K562 (cell line): ENCODE measurements around the gene MYADML2. TPM values are rescaled to one million over a fixed set of nuclear protein-coding genes. Genes with fewer than 3 reads are reported as not detected.

Experiments used
- CREB3 ChIP-seq: fragments of 450-650 bp; conservative IDR thresholded peaks from 2 replicates; pipeline ENCODE4 v1.6.1; 2016; ENCODE audit warnings: missing genetic modification characterization, low read depth, mild to moderate bottlenecking, missing compliant biosample characterization, moderate library complexity
- E2F4 ChIP-seq: sonication (generic); formaldehyde crosslinking; IDR thresholded peaks from 2 replicates; pipeline ENCODE4 v1.8.0; 2022; ENCODE audit warnings: mild to moderate bottlenecking, low read depth, missing genetic modification reagents
- ZNF232 ChIP-seq: sonication (generic); formaldehyde crosslinking; IDR thresholded peaks from 2 replicates; pipeline ENCODE4 v1.8.0; 2022; ENCODE audit warnings: mild to moderate bottlenecking, missing genetic modification reagents
- ZNF436 ChIP-seq: fragments of 250-450, 450-650 bp; sonication (Bioruptor Pico); formaldehyde crosslinking; IDR thresholded peaks from 2 replicates; pipeline ENCODE4 v1.7.0; 2020; ENCODE audit warnings: mild to moderate bottlenecking
- ZNF57 ChIP-seq: fragments of 450-650 bp; formaldehyde crosslinking; IDR thresholded peaks from 2 replicates; pipeline ENCODE4 v1.4.0; 2020; ENCODE audit warnings: mild to moderate bottlenecking, moderate library complexity
- ZNF830 ChIP-seq: fragments of 250-450 bp; sonication (Bioruptor Pico); IDR thresholded peaks from 2 replicates; pipeline ENCODE4 v1.5.0; 2021; ENCODE audit warnings: mild to moderate bottlenecking
- polyA plus RNA-seq, 8 experiments: library from polyadenylated mRNA; depleted of rRNA in 4 of 8; stranded (reverse) in 5 of 8; unstranded in 3 of 8; fragments of >200 nt; fragmentation: Nextera tagmentation in 2 of 8; fragmentation: Illumina TruSeq in 1 of 8; extraction: Ambion mirVana in 2 of 8; extraction: Trizol in 1 of 8; gene quantifications; 2 replicates each; pipeline versions ENCODE4 v1.2.1 to v1.2.3, GENCODE V29; 2011 to 2014; ENCODE audit warnings: inconsistent platforms in 1 of 8, missing spikeins in 1 of 8
- total RNA-seq, 7 experiments: library from RNA; depleted of rRNA in 6 of 7; stranded (reverse); fragments of >200 nt in 6 of 7; fragmentation: Illumina TruSeq in 2 of 7; extraction: Trizol in 2 of 7; gene quantifications; 2 replicates each; pipeline versions ENCODE4 v1.2.1 to v1.2.3, GENCODE V29; 2011 to 2021; ENCODE audit warnings: low replicate concordance in 1 of 7
- TF ChIP-seq, protein P1 (sequence below): sonication (generic); formaldehyde crosslinking; IDR thresholded peaks from 2 replicates; pipeline ENCODE4 v1.8.0; 2023; ENCODE audit warnings: mild to moderate bottlenecking, missing genetic modification reagents
- TF ChIP-seq, protein P2 (sequence below), 2 experiments: fragments of 450-650 bp; IDR thresholded peaks; 2 replicates each; pipeline ENCODE4 v1.6.1; 2016; ENCODE audit warnings: mild to moderate bottlenecking in 2 of 2, borderline replicate concordance in 1 of 2, low read depth in 1 of 2, moderate library complexity in 1 of 2
- TF ChIP-seq, protein P3 (sequence below), 2 experiments: fragments of 200-800 bp in 1 of 2; sonication (Bioruptor generic) in 1 of 2; sonication (generic) in 1 of 2; formaldehyde crosslinking in 1 of 2; IDR thresholded peaks in 1 of 2; conservative IDR thresholded peaks in 1 of 2; 2 replicates each; pipeline versions ENCODE4 v1.5.0 to v1.6.1; 2016 to 2020; ENCODE audit warnings: missing compliant biosample characterization in 1 of 2, missing genetic modification characterization in 1 of 2, missing genetic modification reagents in 1 of 2

Gene MYADML2
- total and polyA plus RNA-seq, 9 of the 15 experiments (the other 6 are each of a cell fraction or from before 2014, with no cell fraction given) = not detected

- TF ChIP-seq, protein P1, sequence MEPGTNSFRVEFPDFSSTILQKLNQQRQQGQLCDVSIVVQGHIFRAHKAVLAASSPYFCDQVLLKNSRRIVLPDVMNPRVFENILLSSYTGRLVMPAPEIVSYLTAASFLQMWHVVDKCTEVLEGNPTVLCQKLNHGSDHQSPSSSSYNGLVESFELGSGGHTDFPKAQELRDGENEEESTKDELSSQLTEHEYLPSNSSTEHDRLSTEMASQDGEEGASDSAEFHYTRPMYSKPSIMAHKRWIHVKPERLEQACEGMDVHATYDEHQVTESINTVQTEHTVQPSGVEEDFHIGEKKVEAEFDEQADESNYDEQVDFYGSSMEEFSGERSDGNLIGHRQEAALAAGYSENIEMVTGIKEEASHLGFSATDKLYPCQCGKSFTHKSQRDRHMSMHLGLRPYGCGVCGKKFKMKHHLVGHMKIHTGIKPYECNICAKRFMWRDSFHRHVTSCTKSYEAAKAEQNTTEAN (CRISPR knock-in tag) = no peak
- no peak for TF ChIP-seq ZNF232 (CRISPR knock-in tag)
- no peak; the same call in 1 of the 2 replicates for TF ChIP-seq ZNF57 (CRISPR knock-in tag)
- no peak for TF ChIP-seq CREB3 (tag)
- no peak for TF ChIP-seq ZNF436 (CRISPR knock-in tag)
- no peak for TF ChIP-seq ZNF830 (CRISPR knock-in tag)
- TF ChIP-seq, protein P2, sequence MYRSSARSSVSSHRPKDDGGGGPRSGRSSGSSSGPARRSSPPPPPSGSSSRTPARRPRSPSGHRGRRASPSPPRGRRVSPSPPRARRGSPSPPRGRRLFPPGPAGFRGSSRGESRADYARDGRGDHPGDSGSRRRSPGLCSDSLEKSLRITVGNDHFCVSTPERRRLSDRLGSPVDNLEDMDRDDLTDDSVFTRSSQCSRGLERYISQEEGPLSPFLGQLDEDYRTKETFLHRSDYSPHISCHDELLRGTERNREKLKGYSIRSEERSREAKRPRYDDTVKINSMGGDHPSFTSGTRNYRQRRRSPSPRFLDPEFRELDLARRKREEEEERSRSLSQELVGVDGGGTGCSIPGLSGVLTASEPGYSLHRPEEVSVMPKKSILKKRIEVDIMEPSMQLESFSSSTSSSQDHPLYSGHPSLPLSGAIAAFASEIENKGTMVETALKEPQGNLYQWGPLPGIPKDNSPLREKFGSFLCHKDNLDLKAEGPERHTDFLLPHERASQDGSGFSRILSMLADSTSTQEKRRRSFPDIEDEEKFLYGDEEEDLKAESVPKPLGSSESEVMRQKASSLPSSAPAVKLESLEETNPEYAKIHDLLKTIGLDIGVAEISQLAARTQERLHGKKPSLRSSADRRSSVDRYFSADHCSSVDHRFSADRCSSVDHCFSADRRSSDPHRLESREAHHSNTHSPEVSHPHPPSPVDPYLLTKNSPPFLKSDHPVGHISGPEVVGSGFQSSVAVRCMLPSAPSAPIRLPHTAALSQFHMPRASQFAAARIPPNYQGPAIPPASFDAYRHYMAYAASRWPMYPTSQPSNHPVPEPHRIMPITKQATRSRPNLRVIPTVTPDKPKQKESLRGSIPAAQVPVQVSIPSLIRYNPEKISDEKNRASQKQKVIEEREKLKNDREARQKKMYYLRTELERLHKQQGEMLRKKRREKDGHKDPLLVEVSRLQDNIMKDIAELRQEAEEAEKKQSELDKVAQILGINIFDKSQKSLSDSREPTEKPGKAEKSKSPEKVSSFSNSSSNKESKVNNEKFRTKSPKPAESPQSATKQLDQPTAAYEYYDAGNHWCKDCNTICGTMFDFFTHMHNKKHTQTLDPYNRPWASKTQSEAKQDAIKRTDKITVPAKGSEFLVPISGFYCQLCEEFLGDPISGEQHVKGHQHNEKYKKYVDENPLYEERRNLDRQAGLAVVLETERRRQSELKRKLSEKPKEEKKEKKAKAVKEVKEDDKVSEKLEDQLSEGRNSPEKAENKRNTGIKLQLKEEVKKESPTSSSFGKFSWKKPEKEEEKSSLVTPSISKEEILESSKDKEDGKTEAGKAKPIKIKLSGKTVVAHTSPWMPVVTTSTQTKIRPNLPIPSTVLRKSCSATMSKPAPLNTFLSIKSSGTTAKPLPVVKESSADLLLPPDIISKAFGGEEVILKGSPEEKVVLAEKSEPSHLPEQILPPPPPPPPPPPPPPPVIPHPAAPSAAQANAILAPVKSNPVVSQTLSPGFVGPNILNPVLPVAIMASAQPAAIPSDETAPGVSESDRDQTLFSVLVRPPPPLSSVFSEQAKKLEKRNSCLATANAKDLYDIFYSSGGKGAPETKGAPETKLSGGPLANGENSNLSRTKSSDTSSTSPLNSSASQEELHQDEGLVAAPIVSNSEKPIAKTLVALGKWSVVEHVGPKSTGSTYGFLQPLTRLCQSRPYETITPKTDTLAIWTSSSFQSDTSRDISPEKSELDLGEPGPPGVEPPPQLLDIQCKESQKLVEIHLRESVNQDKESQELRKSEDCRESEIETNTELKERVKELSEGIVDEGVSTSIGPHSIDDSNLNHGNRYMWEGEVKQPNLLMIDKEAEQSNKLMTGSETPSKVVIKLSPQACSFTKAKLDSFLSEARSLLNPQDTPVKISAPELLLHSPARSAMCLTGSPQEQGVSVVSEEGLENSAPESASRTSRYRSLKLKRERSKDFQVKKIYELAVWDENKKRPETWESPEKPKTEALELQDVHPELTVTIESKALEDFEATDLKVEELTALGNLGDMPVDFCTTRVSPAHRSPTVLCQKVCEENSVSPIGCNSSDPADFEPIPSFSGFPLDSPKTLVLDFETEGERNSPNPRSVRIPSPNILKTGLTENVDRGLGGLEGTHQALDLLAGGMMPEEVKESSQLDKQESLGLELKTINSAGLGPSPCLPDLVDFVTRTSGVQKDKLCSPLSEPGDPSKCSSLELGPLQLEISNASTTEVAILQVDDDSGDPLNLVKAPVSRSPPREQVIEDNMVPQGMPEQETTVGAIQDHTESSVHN (IDR thresholded peaks at IDR 0.05; ENCODE audit: borderline replicate concordance in 1 of 2, low read depth in 1 of 2) = no peak; a peak in 1 of 4 replicates
- TF ChIP-seq E2F4 = no peak
- TF ChIP-seq, protein P3, sequence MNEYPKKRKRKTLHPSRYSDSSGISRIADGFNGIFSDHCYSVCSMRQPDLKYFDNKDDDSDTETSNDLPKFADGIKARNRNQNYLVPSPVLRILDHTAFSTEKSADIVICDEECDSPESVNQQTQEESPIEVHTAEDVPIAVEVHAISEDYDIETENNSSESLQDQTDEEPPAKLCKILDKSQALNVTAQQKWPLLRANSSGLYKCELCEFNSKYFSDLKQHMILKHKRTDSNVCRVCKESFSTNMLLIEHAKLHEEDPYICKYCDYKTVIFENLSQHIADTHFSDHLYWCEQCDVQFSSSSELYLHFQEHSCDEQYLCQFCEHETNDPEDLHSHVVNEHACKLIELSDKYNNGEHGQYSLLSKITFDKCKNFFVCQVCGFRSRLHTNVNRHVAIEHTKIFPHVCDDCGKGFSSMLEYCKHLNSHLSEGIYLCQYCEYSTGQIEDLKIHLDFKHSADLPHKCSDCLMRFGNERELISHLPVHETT (CRISPR knock-in tag; conservative IDR thresholded peaks at IDR 0.05 in 1 of 2, IDR thresholded peaks at IDR 0.05 in 1 of 2) = no peak; a peak in 1 of 4 replicates
These were observed 20.4 kb downstream of the MYADML2 start (continued) for GRCh38 chr17:81926451-81927151.
